Measurements from ENCODE around the gene SMARCD2.

SMARCD2 gene

DNA sequence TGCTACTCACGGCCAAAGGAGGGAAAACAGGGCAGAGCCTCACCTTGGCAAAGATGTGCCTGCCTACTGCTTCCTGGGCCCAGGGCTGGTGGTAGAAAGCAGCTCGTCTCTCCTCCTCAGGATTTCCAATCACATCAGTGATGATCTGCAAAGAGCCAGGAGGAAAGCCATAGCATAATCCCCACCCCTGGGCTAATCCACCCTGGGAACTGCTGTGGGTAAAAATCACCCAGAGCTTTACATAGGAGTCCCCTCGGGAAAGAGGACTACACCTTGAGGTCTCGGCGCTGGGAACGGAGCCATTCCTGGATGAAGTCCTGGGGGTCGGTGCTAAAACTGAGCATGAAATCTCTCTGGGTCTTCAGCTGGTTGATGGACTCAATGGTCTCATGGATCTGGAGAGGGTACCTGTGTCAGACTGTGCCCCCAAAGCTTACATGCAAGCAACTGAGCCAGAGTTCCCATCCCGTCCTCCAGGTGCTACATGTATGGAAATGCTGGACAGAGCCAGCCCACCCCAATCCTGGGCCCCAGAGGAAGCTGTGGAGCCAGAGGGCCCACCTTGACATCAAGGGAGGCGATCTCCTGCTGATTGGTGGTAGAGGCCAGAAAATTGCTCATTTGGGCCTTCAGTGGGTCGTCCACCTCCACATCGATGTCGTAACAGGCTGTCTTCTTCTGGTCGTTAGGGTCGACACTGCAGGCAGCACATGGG is 9.3 kb downstream of the SMARCD2 start:
- no peak for DNase-seq
- in situ Hi-C loops (cut with HindIII; ENCODE audit: low pct_ligation_motif_present, low sequenced_read_pairs), result no loop called here
- H3K4me3 ChIP-seq (ENCODE audit: low read depth, low read length), result no peak overlapping the region
- no peak overlapping the region for H3K27ac ChIP-seq
- TF ChIP-seq, protein P1, sequence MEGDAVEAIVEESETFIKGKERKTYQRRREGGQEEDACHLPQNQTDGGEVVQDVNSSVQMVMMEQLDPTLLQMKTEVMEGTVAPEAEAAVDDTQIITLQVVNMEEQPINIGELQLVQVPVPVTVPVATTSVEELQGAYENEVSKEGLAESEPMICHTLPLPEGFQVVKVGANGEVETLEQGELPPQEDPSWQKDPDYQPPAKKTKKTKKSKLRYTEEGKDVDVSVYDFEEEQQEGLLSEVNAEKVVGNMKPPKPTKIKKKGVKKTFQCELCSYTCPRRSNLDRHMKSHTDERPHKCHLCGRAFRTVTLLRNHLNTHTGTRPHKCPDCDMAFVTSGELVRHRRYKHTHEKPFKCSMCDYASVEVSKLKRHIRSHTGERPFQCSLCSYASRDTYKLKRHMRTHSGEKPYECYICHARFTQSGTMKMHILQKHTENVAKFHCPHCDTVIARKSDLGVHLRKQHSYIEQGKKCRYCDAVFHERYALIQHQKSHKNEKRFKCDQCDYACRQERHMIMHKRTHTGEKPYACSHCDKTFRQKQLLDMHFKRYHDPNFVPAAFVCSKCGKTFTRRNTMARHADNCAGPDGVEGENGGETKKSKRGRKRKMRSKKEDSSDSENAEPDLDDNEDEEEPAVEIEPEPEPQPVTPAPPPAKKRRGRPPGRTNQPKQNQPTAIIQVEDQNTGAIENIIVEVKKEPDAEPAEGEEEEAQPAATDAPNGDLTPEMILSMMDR (IDR thresholded peaks at IDR 0.05; ENCODE audit: low read depth, low read length, missing control alignments), result no peak
- peaks cover 72% of the 10 kb centered on the region for H3K36me3 ChIP-seq (replicated peaks)
- no peaks in the 10 kb centered on the region for H3K27me3 ChIP-seq (replicated peaks)

DNA sequence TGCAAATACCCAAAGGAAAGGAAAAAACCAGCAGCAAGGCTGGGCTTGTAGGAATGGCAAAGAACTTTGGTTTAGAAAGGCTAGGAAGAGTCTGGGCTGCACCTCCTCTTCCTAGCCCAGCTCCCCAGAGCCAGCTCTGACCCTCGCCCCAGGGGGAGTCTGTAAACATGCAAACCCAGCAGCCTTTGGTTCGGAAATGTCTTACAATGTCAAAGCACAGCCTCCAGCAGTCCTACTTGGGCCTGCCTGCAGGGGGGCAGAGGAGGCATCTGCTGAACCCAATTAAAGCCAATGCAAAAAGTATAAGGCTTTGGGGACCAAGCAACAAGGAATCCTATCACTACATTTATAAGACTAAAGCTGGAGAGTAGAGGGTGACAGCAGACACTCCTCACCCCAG is 10.0 kb downstream of the SMARCD2 start:
- no peak for DNase-seq
- H3K27me3 ChIP-seq (replicated peaks), result no peaks in the 10 kb centered on the region
- TF ChIP-seq, protein P1 (IDR thresholded peaks at IDR 0.05; ENCODE audit: low read depth, low read length, missing control alignments), result no peak
- H3K4me3 ChIP-seq (ENCODE audit: low read depth, low read length), result no peak overlapping the region
- H3K27ac ChIP-seq, result no peak overlapping the region
- in situ Hi-C loops (cut with HindIII; ENCODE audit: low pct_ligation_motif_present, low sequenced_read_pairs), result no loop called here
- peaks cover 72% of the 10 kb centered on the region for H3K36me3 ChIP-seq (replicated peaks)

DNA sequence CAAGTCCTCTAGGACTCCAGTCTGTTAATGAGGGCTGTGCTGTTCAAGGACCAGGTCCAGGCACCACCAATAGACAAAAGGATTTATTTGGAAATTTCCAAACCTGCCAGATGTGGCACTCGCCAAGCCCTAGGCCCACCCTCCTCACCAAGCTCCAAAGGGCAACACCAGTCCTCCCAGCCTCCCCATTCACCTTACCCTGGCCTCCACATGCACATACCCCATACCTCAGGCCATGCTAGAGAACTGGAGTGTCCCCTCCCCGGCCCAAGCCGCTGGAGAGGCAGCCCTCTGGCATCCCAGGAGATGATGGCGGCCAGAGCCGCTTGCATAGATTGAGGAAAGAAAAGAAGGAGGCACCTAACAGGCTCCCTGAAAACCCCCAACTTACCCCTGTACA is 10.5 kb downstream of the SMARCD2 start:
- no peak for DNase-seq
- Histone ChIP-seq H3K4me3 (ENCODE audit: low read depth, low read length) (no peak overlapping the region), H3K27me3 (replicated peaks) (no peaks in the 10 kb centered on the region), H3K36me3 (replicated peaks) (peaks cover 72% of the 10 kb centered on the region), H3K27ac (no peak overlapping the region)
- in situ Hi-C loops (cut with HindIII; ENCODE audit: low pct_ligation_motif_present, low sequenced_read_pairs), result no loop called here
- TF ChIP-seq, protein P1 (IDR thresholded peaks at IDR 0.05; ENCODE audit: low read depth, low read length, missing control alignments), result no peak

DNA sequence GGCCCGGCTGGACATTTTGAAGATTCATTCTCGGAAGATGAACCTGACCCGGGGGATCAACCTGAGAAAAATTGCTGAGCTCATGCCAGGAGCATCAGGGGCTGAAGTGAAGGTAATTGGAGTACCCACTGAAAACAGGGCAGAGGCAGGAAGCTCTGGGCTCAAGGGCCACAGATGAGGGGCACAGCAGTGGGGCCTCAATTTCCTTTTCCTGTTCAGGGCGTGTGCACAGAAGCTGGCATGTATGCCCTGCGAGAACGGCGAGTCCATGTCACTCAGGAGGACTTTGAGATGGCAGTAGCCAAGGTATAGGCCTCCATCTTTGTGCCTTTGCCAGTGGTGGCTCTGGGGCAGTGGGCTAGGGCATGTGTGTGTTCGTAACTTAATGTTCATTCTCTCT is 11.0 kb downstream of the SMARCD2 start:
- DNase-seq, result no peak
- Histone ChIP-seq H3K27me3 (replicated peaks) (no peaks in the 10 kb centered on the region), H3K4me3 (ENCODE audit: low read depth, low read length) (no peak overlapping the region), H3K27ac (no peak overlapping the region), H3K36me3 (replicated peaks) (peaks cover 72% of the 10 kb centered on the region)
- in situ Hi-C loops (cut with HindIII; ENCODE audit: low pct_ligation_motif_present, low sequenced_read_pairs), result no loop called here
- TF ChIP-seq, protein P1 (IDR thresholded peaks at IDR 0.05; ENCODE audit: low read depth, low read length, missing control alignments), result no peak

DNA sequence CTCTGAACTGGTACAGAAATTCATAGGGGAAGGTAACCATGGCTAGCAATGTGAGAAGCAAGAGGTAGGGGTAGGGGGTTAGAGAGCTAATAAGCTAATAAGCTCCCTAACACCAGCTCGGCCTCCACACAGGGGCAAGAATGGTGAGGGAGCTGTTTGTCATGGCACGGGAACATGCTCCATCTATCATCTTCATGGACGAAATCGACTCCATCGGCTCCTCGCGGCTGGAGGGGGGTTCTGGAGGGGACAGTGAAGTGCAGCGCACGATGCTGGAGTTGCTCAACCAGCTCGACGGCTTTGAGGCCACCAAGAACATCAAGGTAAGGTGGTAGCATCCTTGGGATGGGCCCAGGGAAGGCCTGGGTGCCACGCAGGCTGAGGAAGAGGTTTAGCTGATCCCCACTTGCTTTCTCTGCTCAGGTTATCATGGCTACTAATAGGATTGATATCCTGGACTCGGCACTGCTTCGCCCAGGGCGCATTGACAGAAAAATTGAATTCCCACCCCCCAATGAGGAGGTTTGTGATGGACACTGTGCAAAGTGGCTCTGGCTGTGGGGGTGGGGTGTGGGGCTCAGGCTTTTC is 11.5 kb downstream of the SMARCD2 start:
- DNase-seq, result no peak
- no peak overlapping the region for H3K27ac ChIP-seq
- H3K4me3 ChIP-seq (ENCODE audit: low read depth, low read length), result no peak overlapping the region
- no peaks in the 10 kb centered on the region for H3K27me3 ChIP-seq (replicated peaks)
- H3K36me3 ChIP-seq (replicated peaks), result peaks cover 70% of the 10 kb centered on the region
- in situ Hi-C loops (cut with HindIII; ENCODE audit: low pct_ligation_motif_present, low sequenced_read_pairs), result no loop called here
- TF ChIP-seq, protein P1 (IDR thresholded peaks at IDR 0.05; ENCODE audit: low read depth, low read length, missing control alignments), result no peak
